ENCODE data around the gene YIF1B. TPM values are rescaled to one million over a fixed set of nuclear protein-coding genes. Genes with fewer than 3 reads are reported as not detected.
A peak's percentile ranks its signal among the peaks of the same experiment; 100 is the strongest.

Gene YIF1B
- polyA plus RNA-seq, 1 donor (not counting 4 experiments of a cell fraction or from before 2014, with no cell fraction given) = 38.1 TPM

GRCh38 chr19:38265921-38266429 lies 49.8 kb downstream of the YIF1B start:
- H2AFZ ChIP-seq (ENCODE audit: control insufficient read depth, low read length) = no peak overlapping the region
- peak overlapping the region; percentile 90 to 99 (median 96) for H3K4me3 ChIP-seq (ENCODE audit: control insufficient read depth in 2 of 3, extremely low read depth in 1 of 3, insufficient read depth in 2 of 3, low read depth in 1 of 3, low read length in 3 of 3)
- H3K9me3 ChIP-seq (ENCODE audit: control insufficient read depth, low read depth, low read length) = no peaks in the 10 kb centered on the region
- H3K79me2 ChIP-seq (ENCODE audit: control insufficient read depth, insufficient read depth, low read length) = peaks cover 66% of the 10 kb centered on the region
- peak overlapping the region; percentile 99 for H3K4me2 ChIP-seq (ENCODE audit: control insufficient read depth, extremely low read depth, insufficient read depth, low read depth, low read length)
- H3K4me1 ChIP-seq (ENCODE audit: control insufficient read depth, extremely low read depth, insufficient read depth, low read length) = peaks cover 43% of the 10 kb centered on the region
- no peak for TF ChIP-seq EZH2 (IDR thresholded peaks at IDR 0.05; ENCODE audit: low read length)
- TF ChIP-seq CTCF (optimal IDR thresholded peaks at IDR 0.05 in 1 of 3, IDR thresholded peaks at IDR 0.05 in 1 of 3, conservative IDR thresholded peaks at IDR 0.05 in 1 of 3; ENCODE audit: extremely low read depth in 1 of 3, insufficient read depth in 2 of 3, low read length in 3 of 3) = no peak
- FAIRE-seq (peak; percentile 66), DNase-seq (ENCODE audit: low read depth, low spot score) (no peak)
- H3K27ac ChIP-seq (ENCODE audit: control insufficient read depth, insufficient read depth, low read length) = peak overlapping the region; percentile 95
- H4K20me1 ChIP-seq (ENCODE audit: control insufficient read depth, extremely low read depth, insufficient read depth, low read length) = peaks cover 32% of the 10 kb centered on the region
- dilution Hi-C loops (cut with MboI; ENCODE audit: extremely low pct_ligation_motif_present, low sequenced_read_pairs) = no loop called here
- peak overlapping the region; percentile 93 for H3K9ac ChIP-seq (ENCODE audit: control insufficient read depth, extremely low read depth, insufficient read depth, low read length)
- H3K9me1 ChIP-seq (ENCODE audit: control insufficient read depth, extremely low read depth, insufficient read depth, low read length) = peaks cover 8% of the 10 kb centered on the region
- H3K27me3 ChIP-seq (ENCODE audit: control insufficient read depth, extremely low read depth, insufficient read depth, low read length) = no peaks in the 10 kb centered on the region
- peaks cover 3 to 15% of the 10 kb centered on the region in 2 experiments for H3K36me3 ChIP-seq (ENCODE audit: control insufficient read depth in 2 of 2, extremely low read depth in 1 of 2, insufficient read depth in 2 of 2, low read length in 2 of 2)

- TF ChIP-seq EZH2 (IDR thresholded peaks at IDR 0.05; ENCODE audit: low read length) (no peak), CTCF (optimal IDR thresholded peaks at IDR 0.05 in 1 of 3, IDR thresholded peaks at IDR 0.05 in 1 of 3, conservative IDR thresholded peaks at IDR 0.05 in 1 of 3; ENCODE audit: extremely low read depth in 1 of 3, insufficient read depth in 2 of 3, low read length in 3 of 3) (no peak)
These were observed 50.4 kb downstream of the YIF1B start for GRCh38 chr19:38265213-38265861.

More at GRCh38 chr19:38265213-38265861, 50.4 kb downstream of the YIF1B start:
- Histone ChIP-seq H2AFZ (ENCODE audit: control insufficient read depth, low read length) (no peak overlapping the region), H3K9me3 (ENCODE audit: control insufficient read depth, low read depth, low read length) (no peaks in the 10 kb centered on the region), H3K4me3 (ENCODE audit: control insufficient read depth in 2 of 3, extremely low read depth in 1 of 3, insufficient read depth in 2 of 3, low read depth in 1 of 3, low read length in 3 of 3) (peak overlapping the region; percentile 90 to 99 (median 96)), H3K36me3 (ENCODE audit: control insufficient read depth in 2 of 2, extremely low read depth in 1 of 2, insufficient read depth in 2 of 2, low read length in 2 of 2) (peaks cover 0 to 9% of the 10 kb centered on the region in 2 experiments), H3K79me2 (ENCODE audit: control insufficient read depth, insufficient read depth, low read length) (peaks cover 59% of the 10 kb centered on the region), H3K27me3 (ENCODE audit: control insufficient read depth, extremely low read depth, insufficient read depth, low read length) (no peaks in the 10 kb centered on the region), H3K9me1 (ENCODE audit: control insufficient read depth, extremely low read depth, insufficient read depth, low read length) (peaks cover 8% of the 10 kb centered on the region), H3K4me1 (ENCODE audit: control insufficient read depth, extremely low read depth, insufficient read depth, low read length) (peaks cover 39% of the 10 kb centered on the region), H3K4me2 (ENCODE audit: control insufficient read depth, extremely low read depth, insufficient read depth, low read depth, low read length) (peak overlapping the region; percentile 99), H3K27ac (ENCODE audit: control insufficient read depth, insufficient read depth, low read length) (peak overlapping the region; percentile 95), H3K9ac (ENCODE audit: control insufficient read depth, extremely low read depth, insufficient read depth, low read length) (peak overlapping the region; percentile 93), H4K20me1 (ENCODE audit: control insufficient read depth, extremely low read depth, insufficient read depth, low read length) (peaks cover 27% of the 10 kb centered on the region)
- dilution Hi-C loops (cut with MboI; ENCODE audit: extremely low pct_ligation_motif_present, low sequenced_read_pairs) = no loop called here
- peak; percentile 88 for FAIRE-seq
- DNase-seq (ENCODE audit: low read depth, low spot score) = no peak
